Right kidney (tissue), 1 donor: ENCODE data around the gene ZBTB7A.
A peak's percentile ranks its signal among the peaks of the same experiment; 100 is the strongest.
"Not testable (repeated sequence)": the region's sequence is repeated elsewhere in the genome, so short reads cannot be mapped to it uniquely, and the experiment has no call there.

Source experiments
- DNase-seq: peaks from one replicate; pipeline ENCODE4 v3.0.0-alpha.2; 2016

ZBTB7A gene

DNA sequence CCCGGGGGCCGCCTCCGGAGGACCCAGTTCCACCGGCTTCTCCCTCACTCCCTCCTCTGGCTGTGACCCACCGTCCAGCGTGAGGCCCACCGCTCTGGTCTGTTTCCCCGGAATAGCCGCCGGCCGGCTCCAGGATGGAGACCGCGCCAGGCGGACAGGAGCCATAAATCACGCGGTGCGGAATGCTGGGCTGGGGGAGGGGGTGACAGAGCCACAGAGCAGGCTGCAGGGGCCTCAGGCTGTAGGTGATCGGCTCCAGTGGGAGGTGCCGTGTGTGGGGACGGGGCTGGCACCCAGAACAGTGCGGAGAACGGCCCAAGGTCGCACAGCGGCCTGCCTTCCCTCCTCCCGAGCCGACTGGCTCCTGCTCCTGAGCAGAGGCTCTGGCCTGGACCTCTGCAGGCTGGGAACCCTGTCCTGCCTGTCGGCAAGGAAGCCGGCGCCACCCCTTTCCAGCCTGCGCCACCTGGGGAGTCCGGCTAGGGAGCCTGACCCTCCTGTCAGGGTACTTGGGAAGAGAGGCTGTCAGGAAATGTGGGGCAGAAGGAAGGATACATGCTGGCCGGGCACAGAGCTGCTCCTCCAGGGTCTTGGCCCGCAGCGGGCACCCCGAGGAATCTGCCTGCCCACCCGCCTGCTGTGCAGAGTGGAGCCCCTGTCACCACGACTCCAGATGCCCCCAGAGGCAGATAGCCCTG lies 50.8 kb downstream of the ZBTB7A start:
- DNase-seq, result peak; percentile 79

DNA sequence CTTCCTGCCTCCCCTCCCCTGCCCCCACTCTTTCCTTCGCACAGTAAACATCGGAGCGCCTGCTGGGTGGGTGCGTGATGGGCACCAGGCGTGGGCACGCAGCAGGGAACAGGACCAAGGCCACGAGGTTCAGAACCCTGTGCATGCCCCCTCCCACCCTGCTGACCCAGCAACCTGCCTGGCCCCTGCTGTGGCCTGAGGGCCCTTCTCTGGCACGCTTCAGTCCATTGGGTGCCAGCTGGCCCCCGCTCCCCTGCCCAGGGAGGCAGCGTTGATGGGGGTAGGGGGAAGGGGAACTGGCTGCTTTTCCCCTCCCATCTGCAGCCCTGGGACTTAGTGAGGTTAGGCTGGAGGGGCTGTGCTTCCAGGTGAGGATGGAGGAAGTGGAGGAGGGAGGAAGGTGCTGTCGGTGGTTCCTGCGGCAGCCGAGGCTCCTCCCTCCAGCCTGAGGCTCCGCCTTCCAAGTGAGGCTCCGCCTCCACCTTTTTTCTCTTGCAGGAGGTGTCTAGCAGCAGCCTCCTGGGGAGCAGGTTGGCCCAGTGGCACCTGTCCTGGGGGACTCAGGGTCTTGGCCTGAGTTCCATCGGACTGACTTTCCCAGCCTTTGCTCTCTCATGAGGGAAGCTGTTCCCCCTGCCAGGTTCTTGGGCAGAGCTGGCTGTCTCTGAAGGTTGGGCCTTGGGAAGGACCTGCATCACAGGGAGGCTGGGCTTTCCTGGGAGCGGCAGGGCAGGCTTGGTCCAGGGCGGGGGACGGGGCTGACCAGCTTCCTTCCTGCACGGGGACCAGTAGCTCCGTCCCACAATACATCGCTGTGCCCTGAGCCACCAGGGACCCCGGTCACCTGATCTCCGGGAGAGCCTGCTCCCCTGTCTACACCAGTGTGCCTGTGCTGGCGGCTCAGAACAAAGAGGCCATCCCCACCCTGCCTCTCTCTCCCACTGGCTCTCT lies 51.9 kb downstream of the ZBTB7A start:
- DNase-seq, result peak; percentile 69

DNA sequence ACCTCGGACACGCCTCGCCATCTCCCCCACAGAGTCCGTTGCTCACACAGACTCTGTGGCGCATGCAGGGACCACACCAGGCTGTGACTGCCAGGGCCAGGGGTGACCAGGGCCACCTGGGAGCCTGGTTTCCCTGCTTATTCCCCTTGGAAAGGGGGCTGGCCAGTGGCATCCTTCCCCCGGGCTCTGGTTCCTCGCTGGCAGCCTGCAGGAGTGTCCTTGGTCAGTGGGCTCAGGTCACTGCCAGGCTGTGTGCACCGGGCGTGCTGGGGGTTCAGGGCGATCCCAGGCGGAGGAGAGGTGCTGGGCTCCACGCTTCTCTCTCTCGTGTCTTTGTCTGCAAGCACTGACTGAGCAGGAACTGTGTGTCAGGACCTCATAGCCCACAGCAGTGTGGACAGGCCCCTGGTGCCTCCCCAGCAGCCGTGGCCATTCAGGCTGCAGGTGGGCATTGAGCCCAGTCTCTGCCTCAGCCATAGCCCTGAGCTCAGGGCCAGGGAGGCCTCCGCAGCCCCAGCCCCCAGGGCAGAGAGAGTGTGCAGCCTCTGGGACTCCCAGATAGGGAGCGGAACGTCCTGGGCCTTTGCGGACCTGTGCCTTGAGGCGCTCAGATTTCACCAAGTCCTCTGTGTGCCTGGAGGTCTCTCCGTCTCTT lies 52.7 kb downstream of the ZBTB7A start:
- no peak for DNase-seq

DNA sequence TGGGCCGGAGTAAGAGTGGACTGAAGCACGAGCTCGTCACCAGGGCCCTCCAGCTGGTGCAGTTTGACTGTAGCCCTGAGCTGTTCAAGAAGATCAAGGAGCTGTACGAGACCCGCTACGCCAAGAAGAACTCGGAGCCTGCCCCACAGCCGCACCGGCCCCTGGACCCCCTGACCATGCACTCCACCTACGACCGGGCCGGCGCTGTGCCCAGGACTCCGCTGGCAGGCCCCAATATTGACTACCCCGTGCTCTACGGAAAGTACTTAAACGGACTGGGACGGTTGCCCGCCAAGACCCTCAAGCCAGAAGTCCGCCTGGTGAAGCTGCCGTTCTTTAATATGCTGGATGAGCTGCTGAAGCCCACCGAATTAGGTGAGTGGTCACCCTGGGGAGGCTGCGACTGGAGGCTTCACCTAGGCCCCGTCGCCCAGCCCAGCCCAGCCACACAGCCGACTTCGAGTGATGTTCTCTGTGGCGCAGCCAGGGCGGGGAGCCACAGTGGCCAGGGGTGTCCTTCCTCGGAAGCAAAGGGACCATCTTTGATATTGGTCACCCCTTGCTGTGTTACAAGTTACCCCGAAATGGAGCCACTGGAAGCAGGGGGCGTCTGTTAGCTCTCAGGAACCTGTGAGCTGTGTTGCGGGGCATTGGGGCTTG lies 53.6 kb downstream of the ZBTB7A start:
- DNase-seq, result no peak

DNA sequence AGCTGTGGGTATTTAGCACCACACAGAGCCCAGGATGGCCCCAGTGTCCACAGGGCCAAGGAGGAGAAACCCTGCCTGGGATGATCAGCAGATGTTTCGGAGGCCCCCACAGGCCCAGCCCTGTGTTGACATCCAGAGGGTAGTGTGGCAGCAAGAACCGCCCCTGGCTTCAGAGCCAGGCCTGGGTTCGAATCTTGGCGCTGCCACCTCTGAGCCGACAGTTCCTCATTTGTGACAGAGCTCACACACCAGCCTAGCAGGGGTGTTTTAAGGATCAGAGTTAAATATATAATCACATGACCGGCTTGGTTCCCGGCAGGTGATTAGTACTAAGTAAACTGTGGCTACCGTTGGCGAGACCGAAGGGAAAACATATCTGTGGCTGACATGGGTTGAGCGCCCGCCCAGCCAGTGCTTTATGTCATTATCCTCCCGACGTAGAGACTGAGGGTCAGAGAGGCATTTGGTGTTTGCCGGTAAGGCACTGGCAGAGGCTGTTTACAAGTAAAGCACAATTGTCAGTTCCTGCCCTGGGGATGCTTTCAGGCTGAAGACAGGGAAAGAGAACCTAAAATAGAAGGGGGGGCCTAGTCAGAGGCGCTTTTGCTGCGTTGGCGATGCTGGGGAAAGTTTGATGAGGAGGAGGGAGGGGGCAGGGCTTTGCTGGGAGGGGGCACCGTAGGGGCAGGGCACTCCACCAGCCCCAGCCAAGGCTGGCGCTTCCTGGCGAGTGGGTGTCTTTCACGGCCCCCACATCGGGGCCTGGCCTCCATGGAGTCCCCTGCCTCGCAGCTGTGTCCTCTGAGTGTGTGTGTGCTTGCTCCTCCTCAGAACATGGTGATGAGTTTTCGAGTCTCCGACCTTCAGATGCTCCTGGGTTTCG lies 54.4 kb downstream of the ZBTB7A start:
- no peak for DNase-seq

DNA sequence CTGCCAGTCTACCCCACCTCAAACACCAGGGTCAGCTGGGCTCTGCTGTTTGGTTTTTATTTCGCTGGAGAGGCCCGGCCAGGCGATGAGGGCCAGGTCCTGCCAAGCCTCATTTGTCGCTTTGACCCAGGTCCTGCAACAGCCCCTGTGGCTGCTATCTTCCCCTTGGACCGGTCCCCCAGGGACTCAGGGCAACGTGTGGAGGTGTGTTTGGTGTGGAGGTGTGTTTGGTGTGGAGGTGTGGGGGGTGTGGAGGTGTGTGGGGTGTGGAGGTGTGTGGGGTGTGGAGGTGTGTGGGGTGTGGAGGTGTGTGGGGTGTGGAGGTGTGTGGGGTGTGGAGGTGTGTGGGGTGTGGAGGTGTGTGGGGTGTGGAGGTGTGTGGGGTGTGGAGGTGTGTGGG lies 55.3 kb downstream of the ZBTB7A start:
- DNase-seq, result not testable (repeated sequence)

DNA sequence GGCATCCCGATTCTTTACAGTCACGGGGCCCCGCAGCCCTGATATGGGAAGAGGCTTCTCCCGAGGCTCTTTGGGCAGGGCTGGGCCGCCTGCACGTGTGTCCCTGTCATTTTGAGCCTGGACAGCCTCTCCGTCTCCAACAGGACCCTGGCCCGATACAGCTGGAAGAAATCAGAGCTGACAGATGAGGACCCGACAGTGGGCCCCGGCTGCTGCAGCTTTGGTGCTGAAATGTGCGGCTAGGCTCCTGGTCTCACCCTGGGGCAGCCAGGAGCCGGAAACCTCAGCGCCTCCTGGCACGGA lies 55.9 kb downstream of the ZBTB7A start:
- DNase-seq, result no peak

DNA sequence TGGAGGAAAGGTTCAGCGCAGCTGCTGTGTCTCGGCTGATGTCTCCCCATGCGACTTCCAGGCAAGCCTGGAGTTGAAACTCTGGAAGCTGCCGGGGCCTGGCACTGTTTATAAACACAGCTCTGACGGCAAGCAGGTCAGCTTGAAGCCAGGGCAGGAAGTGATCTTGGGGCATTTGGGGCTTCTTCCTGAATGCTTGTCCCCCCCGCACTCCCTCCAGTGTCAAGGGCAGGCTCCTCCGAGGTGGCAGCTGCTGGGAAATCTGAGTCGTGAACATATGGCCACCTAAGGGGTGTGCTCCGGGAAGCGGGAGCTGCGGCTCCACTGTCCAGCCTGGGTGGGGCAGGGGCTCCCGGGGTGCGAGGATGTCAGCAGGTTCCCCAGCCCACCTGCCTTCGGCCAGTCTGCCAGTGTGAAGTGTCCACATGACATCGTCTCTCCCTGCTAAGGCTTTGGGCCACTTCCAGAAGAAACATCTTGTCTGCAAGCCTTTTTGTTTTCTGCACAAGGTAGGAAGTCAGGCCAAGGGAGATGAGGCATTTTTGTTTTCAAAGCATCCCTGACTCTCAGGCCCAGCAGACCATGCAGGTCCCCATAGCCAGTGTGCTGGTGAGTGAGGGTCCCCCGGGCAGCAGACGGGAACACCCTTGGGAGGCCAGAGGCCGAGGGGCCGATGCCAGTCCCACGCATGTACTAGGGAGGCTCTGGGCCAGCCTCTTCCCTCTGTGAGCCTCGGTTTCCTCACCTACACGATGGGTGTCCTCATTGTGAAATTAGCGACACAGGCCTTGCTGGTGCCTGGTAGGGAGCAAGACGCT lies 56.5 kb downstream of the ZBTB7A start:
- no peak for DNase-seq

DNA sequence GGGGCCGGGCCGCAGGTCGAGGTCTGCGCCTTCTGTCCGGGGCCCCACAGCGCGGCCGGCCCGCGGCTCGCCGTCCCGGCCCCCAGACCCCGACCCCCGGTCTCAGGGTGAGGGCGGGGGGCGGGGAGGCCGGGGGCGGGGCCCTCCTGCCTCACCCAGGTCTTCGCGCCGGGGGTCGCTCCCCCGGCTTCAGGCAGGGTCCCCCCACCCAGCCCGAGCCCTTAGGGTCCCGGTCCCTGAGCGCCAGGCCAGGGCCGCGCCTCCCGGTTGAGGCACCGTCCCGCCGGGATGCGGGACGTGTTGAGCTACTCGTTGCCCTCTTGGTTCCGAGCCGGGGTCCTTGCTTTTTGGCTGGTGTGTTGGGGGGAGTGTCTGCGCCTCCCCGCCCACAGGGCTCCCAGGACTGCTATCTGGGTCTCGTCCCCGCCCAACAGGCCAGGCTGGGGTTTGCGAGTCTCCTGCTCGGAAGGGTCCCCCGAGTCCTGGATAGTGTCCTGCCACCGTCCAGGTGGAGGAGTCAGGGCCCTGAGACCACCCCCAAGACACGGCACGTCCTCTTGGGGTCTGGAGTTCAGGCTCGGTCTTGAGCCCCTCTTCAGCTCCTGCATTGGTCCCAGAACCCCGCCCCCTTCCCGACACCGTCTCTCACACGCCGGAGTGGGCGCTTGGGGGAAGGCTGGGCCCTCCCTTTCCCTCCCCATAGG lies 58.7 kb downstream of the ZBTB7A start:
- peak; percentile 46 for DNase-seq

DNA sequence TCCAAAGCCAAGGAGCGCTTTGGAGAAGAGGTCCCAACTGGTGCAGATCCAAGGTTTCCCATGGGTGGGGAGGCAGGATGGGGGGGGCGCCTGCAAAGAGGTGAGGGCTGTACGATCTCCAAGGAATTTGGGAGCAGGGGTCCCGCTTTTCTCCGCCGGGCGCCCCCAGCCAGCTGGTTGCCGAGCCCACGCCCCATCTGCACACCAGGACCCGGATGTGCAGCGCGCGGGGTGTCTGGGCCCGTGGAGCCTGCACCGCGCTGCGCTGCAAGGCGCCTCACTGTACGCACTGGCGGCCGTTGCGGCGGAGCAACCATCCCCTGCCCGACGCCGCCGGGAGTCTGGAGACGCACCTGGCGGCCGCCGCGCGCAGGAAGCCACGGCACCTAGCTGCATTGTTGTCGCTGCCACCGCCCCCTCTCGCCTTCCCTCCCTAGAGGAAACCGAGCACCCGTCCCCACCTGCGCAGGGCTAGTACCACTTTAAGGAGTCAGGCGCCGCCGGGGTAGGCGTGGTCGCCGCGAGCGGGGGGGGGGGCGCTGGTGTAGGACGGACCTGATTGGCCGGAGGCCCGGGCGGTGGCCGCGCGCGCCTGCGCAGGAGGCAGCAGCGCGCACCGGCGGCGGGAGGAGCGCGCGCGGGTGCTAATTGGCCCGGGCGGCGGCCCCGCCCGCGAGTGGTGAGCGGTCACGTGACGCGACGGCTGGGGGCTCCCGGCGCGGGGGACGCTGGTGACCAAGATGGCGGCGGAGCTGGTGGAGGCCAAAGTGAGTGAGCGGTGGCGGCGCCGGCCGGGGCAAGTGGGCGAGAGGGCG lies 59.5 kb downstream of the ZBTB7A start, which contains the start of gene PIAS4:
PIAS4 (plus strand) TSS at position 716 of the 815 bp plus-strand sequence; CDS start at position 741, 25 bp downstream.
- peak; percentile 99 for DNase-seq

DNA sequence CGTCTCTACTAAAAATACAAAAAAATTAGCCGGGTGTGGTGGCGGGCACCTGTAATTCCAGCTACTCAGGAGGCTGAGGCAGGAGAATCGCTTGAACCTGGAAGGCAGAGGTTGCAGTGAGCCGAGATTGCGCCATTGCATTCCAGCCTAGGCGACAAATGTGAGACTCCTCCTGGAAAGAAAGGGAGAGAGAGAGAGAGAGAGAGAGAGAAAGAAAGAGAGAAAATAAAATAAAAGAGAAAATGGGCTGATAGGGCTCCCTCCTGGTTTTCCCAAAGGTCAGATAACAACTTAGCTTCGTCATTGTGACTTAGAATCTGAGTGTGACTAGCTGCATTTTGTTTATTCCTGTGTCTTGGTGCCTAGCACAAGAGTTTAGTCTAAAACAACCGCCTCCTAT lies 61.3 kb downstream of the ZBTB7A start:
- not testable (repeated sequence) for DNase-seq

DNA sequence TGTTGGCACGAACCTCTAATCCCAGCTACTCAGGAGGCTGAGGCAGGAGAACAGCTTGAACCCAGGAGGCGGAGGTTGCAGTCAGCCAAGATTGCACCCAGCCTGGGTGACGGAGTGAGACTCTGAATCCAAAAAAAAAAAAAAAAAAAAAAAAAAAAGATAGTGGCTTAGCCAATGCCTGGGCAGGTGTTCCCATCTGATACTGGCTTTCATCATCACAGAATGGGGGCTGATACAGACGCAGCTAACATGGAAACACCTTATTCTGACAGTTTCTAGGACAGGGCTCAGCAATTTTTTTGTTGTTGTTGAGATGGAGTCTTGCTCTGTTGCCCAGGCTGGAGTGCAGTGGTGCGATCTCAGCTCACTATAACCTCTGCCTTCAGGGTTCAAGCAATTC lies 65.9 kb downstream of the ZBTB7A start:
- not testable (repeated sequence) for DNase-seq

DNA sequence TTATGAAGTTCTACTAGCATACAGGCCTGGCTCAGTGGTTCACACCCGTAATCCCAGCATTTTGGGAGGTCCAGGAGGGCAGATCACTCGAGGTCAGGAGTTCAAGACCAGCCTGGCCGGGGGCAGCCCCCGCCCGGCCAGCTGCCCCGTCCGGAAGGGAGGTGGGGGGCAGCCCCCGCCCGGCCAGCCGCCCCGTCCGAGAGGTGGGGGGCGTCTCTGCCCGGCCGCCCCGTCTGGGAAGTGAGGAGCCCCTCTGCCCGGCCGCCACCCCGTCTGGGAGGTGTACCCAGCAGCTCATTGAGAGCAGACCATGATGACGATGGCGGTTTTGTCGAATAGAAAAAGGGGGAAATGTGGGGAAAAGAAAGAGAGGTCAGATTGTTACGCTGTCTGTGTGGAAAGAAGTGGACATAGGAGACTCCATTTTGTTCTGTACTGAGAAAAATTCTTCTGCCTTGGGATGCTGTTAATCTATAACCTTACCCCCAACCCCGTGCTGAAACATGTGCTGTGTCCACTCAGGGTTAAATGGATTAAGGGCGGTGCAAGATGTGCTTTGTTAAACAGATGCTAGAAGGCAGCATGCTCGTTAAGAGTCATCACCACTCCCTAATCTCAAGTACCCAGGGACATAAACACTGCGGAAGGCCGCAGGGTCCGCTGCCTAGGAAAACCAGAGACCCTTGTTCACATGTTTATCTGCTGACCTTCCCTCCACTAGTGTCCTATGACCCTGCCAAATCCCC lies 67.9 kb downstream of the ZBTB7A start:
- not testable (repeated sequence) for DNase-seq

DNA sequence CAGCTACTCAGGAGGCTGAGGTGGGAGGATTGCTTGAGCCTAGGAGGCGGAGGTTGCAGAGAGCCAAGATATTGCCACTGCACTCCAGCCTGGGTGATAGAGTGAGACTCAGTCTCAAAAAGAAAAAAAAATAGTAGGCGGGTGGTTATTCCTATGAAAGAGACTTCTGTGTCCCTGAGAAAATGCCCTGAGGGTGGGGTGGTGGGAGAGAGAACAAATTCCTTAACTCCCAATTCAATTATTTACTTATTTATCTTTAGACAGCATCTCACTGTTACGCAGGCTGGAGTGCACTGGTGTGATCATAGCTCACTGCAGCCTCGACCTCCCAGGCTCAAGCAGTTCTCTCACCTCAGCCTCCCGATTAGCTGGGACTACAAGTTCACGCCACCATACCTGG lies 71.1 kb downstream of the ZBTB7A start:
- no peak for DNase-seq
